ENCODE measurements around the gene CCDC39.
"Not testable (repeated sequence)": the region's sequence is repeated elsewhere in the genome, so short reads cannot be mapped to it uniquely, and the experiment has no call there.

The CCDC39 gene

GRCh38 chr3:180624714-180625113 is 54.6 kb downstream of the CCDC39 start:
- DNase-seq = no peak

GRCh38 chr3:180619723-180620122 is 59.6 kb downstream of the CCDC39 start:
- no peak for DNase-seq

- not testable (repeated sequence) for DNase-seq
Observed at GRCh38 chr3:180618563-180618962, 60.7 kb downstream of the CCDC39 start.

GRCh38 chr3:180617049-180617448 is 62.2 kb downstream of the CCDC39 start:
- no peak for DNase-seq

GRCh38 chr3:180615954-180616353 is 63.3 kb downstream of the CCDC39 start:
- DNase-seq = no peak

GRCh38 chr3:180612364-180612763 is 66.9 kb downstream of the CCDC39 start:
- no peak for DNase-seq

- DNase-seq = no peak
Observed at GRCh38 chr3:180611006-180611405, 68.3 kb downstream of the CCDC39 start.

GRCh38 chr3:180601688-180602666 is 77.3 kb downstream of the CCDC39 start, which contains the start of gene TTC14:
Gene TTC14, plus strand, starts transcription at chr3:180602163. Its CDS starts 99 bp downstream, at chr3:180602262.
- DNase-seq = peak; percentile 87

- DNase-seq = no peak
Observed at GRCh38 chr3:180600473-180600872, 78.8 kb downstream of the CCDC39 start.

- no peak for DNase-seq
Observed at GRCh38 chr3:180595559-180595935, 83.7 kb downstream of the CCDC39 start.

- DNase-seq = no peak
Observed at GRCh38 chr3:180594631-180595558, 84.4 kb downstream of the CCDC39 start.

- not testable (repeated sequence) for DNase-seq
Observed at GRCh38 chr3:180593631-180594030, 85.7 kb downstream of the CCDC39 start.

- no peak for DNase-seq
Observed at GRCh38 chr3:180590396-180590795, 88.9 kb downstream of the CCDC39 start.

- DNase-seq = no peak
Observed at GRCh38 chr3:180580934-180581333, 98.4 kb downstream of the CCDC39 start.

GRCh38 chr3:180575571-180575970 is 103.7 kb downstream of the CCDC39 start:
- DNase-seq = no peak

- no peak for DNase-seq
Observed at GRCh38 chr3:180571831-180572598, 107.3 kb downstream of the CCDC39 start.

GRCh38 chr3:180570238-180570637 is 109.1 kb downstream of the CCDC39 start:
- no peak for DNase-seq

GRCh38 chr3:180564676-180565075 is 114.6 kb downstream of the CCDC39 start:
- no peak for DNase-seq
